ENCODE data around the gene BPNT1. TPM values are rescaled to one million over a fixed set of nuclear protein-coding genes. Genes with fewer than 3 reads are reported as not detected.

The BPNT1 gene
- total and polyA plus RNA-seq, 2 of the 13 experiments (the other 11 are each of a cell fraction or from before 2014, with no cell fraction given): 35.2 to 43.9 TPM

GRCh38 chr1:220046052-220046930, 43.3 kb downstream of the BPNT1 start, which contains the start of gene EPRS1 (continued):
- peak; percentile 78 for TF ChIP-seq ZNF607 (CRISPR knock-in tag; IDR thresholded peaks at IDR 0.05; ENCODE audit: borderline replicate concordance)
- TF ChIP-seq ZNF317 (CRISPR knock-in tag; IDR thresholded peaks at IDR 0.05): no peak; the same call in 1 of the 2 replicates
- no peak for TF ChIP-seq SIN3B (IDR thresholded peaks at IDR 0.05; ENCODE audit: low read length)
- TF ChIP-seq JUN (CRISPR knock-in tag; IDR thresholded peaks at IDR 0.05): no peak
- TF ChIP-seq ZNF563 (CRISPR knock-in tag; IDR thresholded peaks at IDR 0.05): no peak
- TF ChIP-seq ZNF629 (CRISPR knock-in tag; conservative IDR thresholded peaks at IDR 0.05): peak; percentile 22
- peak; percentile 72 for TF ChIP-seq AGO1 (IDR thresholded peaks at IDR 0.05; ENCODE audit: low read depth, low read length, poor library complexity, severe bottlenecking)
- TF ChIP-seq ZMYM3 (CRISPR knock-in tag; IDR thresholded peaks at IDR 0.05): peak; percentile 83
- peak; percentile 62; the same call in 1 of the 2 replicates for TF ChIP-seq HOXD1 (CRISPR knock-in tag; IDR thresholded peaks at IDR 0.05)
- TF ChIP-seq BRCA1 (CRISPR knock-in tag; IDR thresholded peaks at IDR 0.05): no peak; the same call in 1 of the 2 replicates
- TF ChIP-seq ZBTB37 (CRISPR knock-in tag; IDR thresholded peaks at IDR 0.05): no peak; the same call in 1 of the 2 replicates
- peak; percentile 94 for TF ChIP-seq XRCC5 (optimal IDR thresholded peaks at IDR 0.05; ENCODE audit: low read length)
- no peak for TF ChIP-seq SCMH1 (CRISPR knock-in tag; IDR thresholded peaks at IDR 0.05; ENCODE audit: borderline replicate concordance)
- TF ChIP-seq ZBTB44 (CRISPR knock-in tag; IDR thresholded peaks at IDR 0.05): 0 out of 2 replicates have a peak, but pooled peaks have one; percentile 31
- TF ChIP-seq MIXL1 (CRISPR knock-in tag; IDR thresholded peaks at IDR 0.05): peak; percentile 83
- TF ChIP-seq WIZ (CRISPR knock-in tag; IDR thresholded peaks at IDR 0.05): peak; percentile 75; the same call in 1 of the 2 replicates
- TF ChIP-seq ZNF275 (CRISPR knock-in tag; IDR thresholded peaks at IDR 0.05; ENCODE audit: borderline replicate concordance): peak; percentile 73; the same call in 1 of the 2 replicates
- TF ChIP-seq CCAR2 (optimal IDR thresholded peaks at IDR 0.05; ENCODE audit: low read depth, low read length): no peak
- no peak for TF ChIP-seq CBX2 (IDR thresholded peaks at IDR 0.05; ENCODE audit: low read depth, low read length)
- no peak for TF ChIP-seq CBX2 (CRISPR knock-in tag; IDR thresholded peaks at IDR 0.05; ENCODE audit: low read depth)
- TF ChIP-seq PRPF4 (IDR thresholded peaks at IDR 0.05; ENCODE audit: low read depth, low read length, poor library complexity, severe bottlenecking): no peak
- no peak for TF ChIP-seq ZFP36 (IDR thresholded peaks at IDR 0.05; ENCODE audit: borderline replicate concordance, low read depth, low read length, partially characterized antibody)
- TF ChIP-seq STAT6 (CRISPR knock-in tag; IDR thresholded peaks at IDR 0.05; ENCODE audit: borderline replicate concordance): 0 out of 2 replicates have a peak, but pooled peaks have one; percentile 61

Measured in HepG2 (cell line).